Hepatocyte (in vitro differentiated cells): ENCODE measurements around the gene VAPB. TPM values are rescaled to one million over a fixed set of nuclear protein-coding genes. Genes with fewer than 3 reads are reported as not detected.
A peak's percentile ranks its signal among the peaks of the same experiment; 100 is the strongest.

Experiments used
- DNase-seq: peaks from one replicate; pipeline ENCODE4 v3.0.0-alpha.2; 2016; ENCODE audit warnings: low spot score
- H2AFZ ChIP-seq: fragments of 200-600 bp; sonication (generic); 2 replicates; pipeline ENCODE4 v1.6.0; 2016; ENCODE audit warnings: antibody characterized with exemption, mild to moderate bottlenecking
- H3K27ac ChIP-seq: fragments of 200-600 bp; sonication (generic); 2 replicates; pipeline ENCODE4 v1.5.1; 2016; ENCODE audit warnings: mild to moderate bottlenecking
- H3K27me3 ChIP-seq: fragments of 200-600 bp; sonication (generic); 2 replicates; pipeline ENCODE4 v1.6.1; 2016
- H3K36me3 ChIP-seq: fragments of 200-600 bp; sonication (generic); replicated peaks from 2 replicates; pipeline ENCODE4 v1.5.1; 2016; ENCODE audit warnings: low read depth; ENCODE audit not compliant: insufficient read depth
- H3K4me1 ChIP-seq: fragments of 200-600 bp; sonication (generic); 2 replicates; pipeline ENCODE4 v1.5.1; 2016; ENCODE audit warnings: mild to moderate bottlenecking, moderate library complexity; ENCODE audit not compliant: insufficient read depth
- H3K4me2 ChIP-seq: fragments of 200-600 bp; sonication (generic); 2 replicates; pipeline ENCODE4 v1.6.0; 2016
- H3K4me3 ChIP-seq: fragments of 200-600 bp; sonication (generic); 2 replicates; pipeline ENCODE4 v1.5.1; 2016; ENCODE audit warnings: mild to moderate bottlenecking
- H3K79me2 ChIP-seq: fragments of 200-600 bp; sonication (generic); 2 replicates; pipeline ENCODE4 v1.6.0; 2017; ENCODE audit warnings: mild to moderate bottlenecking
- H3K9me2 ChIP-seq: fragments of 200-600 bp; sonication (generic); replicated peaks from 2 replicates; pipeline ENCODE4 v1.6.0; 2017; ENCODE audit warnings: mild to moderate bottlenecking; ENCODE audit not compliant: insufficient read depth
- H3K9me3 ChIP-seq: fragments of 200-600 bp; sonication (generic); 2 replicates; pipeline ENCODE4 v1.5.1; 2016; ENCODE audit warnings: low read depth, mild to moderate bottlenecking
- H4K20me1 ChIP-seq: fragments of 200-600 bp; sonication (generic); 2 replicates; pipeline ENCODE4 v1.6.0; 2016; ENCODE audit warnings: mild to moderate bottlenecking; ENCODE audit not compliant: insufficient read depth, poor library complexity, severe bottlenecking
- CTCF ChIP-seq: fragments of 200-600 bp; sonication (generic); IDR thresholded peaks from 2 replicates; pipeline ENCODE4 v1.5.1; 2016; ENCODE audit warnings: antibody characterized with exemption, mild to moderate bottlenecking; ENCODE audit not compliant: poor library complexity
- EZH2 ChIP-seq: fragments of 200-600 bp; sonication (generic); IDR thresholded peaks from 2 replicates; pipeline ENCODE4 v1.6.1; 2016; ENCODE audit warnings: antibody characterized with exemption, mild to moderate bottlenecking, borderline replicate concordance
- EZH2phosphoT487 ChIP-seq: fragments of 200-600 bp; sonication (generic); IDR thresholded peaks from one replicate; pipeline ENCODE4 v1.6.1; 2018; ENCODE audit warnings: antibody characterized with exemption, mild to moderate bottlenecking, low read depth, moderate library complexity; ENCODE audit not compliant: unreplicated experiment, severe bottlenecking
- WGBS: methylation state at CpG from one replicate; pipeline ENCODE4 v1.1.6; 2016; ENCODE audit warnings: low lambda C conversion rate; ENCODE audit errors: missing lambda C conversion rate; 5-methylcytosine and 5-hydroxymethylcytosine counted together
- polyA plus RNA-seq: library from polyadenylated mRNA; unstranded; fragments of >200 nt; fragmentation: Nextera tagmentation; extraction: Ambion mirVana; gene quantifications from 2 replicates; pipeline ENCODE4 v1.2.1, GENCODE V29; 2016
- total RNA-seq: library from RNA; depleted of rRNA; stranded (reverse); fragments of >200 nt; gene quantifications from 2 replicates; pipeline ENCODE4 v1.2.3, GENCODE V29; 2014

The VAPB gene
- total and polyA plus RNA-seq, 2 experiments from 2014 or later = 32.1 to 49.6 TPM

GRCh38 chr20:58447511-58448391 is 58.7 kb downstream of the VAPB start:
- Histone ChIP-seq H3K9me3 (no peaks in the 10 kb centered on the region), H2AFZ (no peak overlapping the region), H3K9me2 (no peaks in the 10 kb centered on the region), H3K79me2 (peaks cover 6% of the 10 kb centered on the region), H3K4me2 (no peak overlapping the region), H3K4me3 (no peak overlapping the region), H3K27ac (no peak overlapping the region), H3K4me1 (no peaks in the 10 kb centered on the region), H3K36me3 (no peaks in the 10 kb centered on the region), H4K20me1 (peaks cover 3% of the 10 kb centered on the region), H3K27me3 (no peaks in the 10 kb centered on the region)
- DNase-seq = peak; percentile 71
- no peak for TF ChIP-seq EZH2
- TF ChIP-seq CTCF = peak; percentile 62
- no peak for TF ChIP-seq EZH2phosphoT487
- 73% methylated on average over 10 of the region's 10 CpGs for WGBS

GRCh38 chr20:58448958-58449357 is 59.9 kb downstream of the VAPB start:
- no peak for DNase-seq
- WGBS = 65% methylated on average over 4 of the region's 4 CpGs
- Histone ChIP-seq H3K36me3 (no peaks in the 10 kb centered on the region), H3K9me3 (no peaks in the 10 kb centered on the region), H3K4me3 (no peak overlapping the region), H3K27me3 (no peaks in the 10 kb centered on the region), H3K79me2 (no peaks in the 10 kb centered on the region), H3K4me2 (no peak overlapping the region), H3K9me2 (no peaks in the 10 kb centered on the region), H3K27ac (no peak overlapping the region), H4K20me1 (peaks cover 3% of the 10 kb centered on the region), H2AFZ (no peak overlapping the region), H3K4me1 (no peaks in the 10 kb centered on the region)
- no peak for TF ChIP-seq EZH2
- TF ChIP-seq CTCF = no peak
- TF ChIP-seq EZH2phosphoT487 = no peak

GRCh38 chr20:58449681-58450221 is 60.7 kb downstream of the VAPB start:
- Histone ChIP-seq H2AFZ (no peak overlapping the region), H3K4me1 (no peaks in the 10 kb centered on the region), H3K9me2 (no peaks in the 10 kb centered on the region), H4K20me1 (peaks cover 3% of the 10 kb centered on the region), H3K79me2 (no peaks in the 10 kb centered on the region), H3K4me2 (no peak overlapping the region), H3K27ac (no peak overlapping the region), H3K9me3 (no peaks in the 10 kb centered on the region), H3K27me3 (no peaks in the 10 kb centered on the region), H3K4me3 (no peak overlapping the region), H3K36me3 (no peaks in the 10 kb centered on the region)
- 57% methylated on average over 10 of the region's 10 CpGs for whole genome bisulfite sequencing
- TF ChIP-seq EZH2phosphoT487 (no peak), CTCF (no peak), EZH2 (no peak)
- no peak for DNase-seq
